ENCODE measurements around the gene SLC15A4. TPM values are rescaled to one million over a fixed set of nuclear protein-coding genes. Genes with fewer than 3 reads are reported as not detected.
A peak's percentile ranks its signal among the peaks of the same experiment; 100 is the strongest.

Gene SLC15A4
- total and polyA plus RNA-seq, 2 of the 13 experiments (the other 11 are each of a cell fraction or from before 2014, with no cell fraction given) = 17.3 to 22.7 TPM

GRCh38 chr12:128823916-128824839, at the start of gene SLC15A4 (continued):
- TF ChIP-seq THAP7 (CRISPR knock-in tag; IDR thresholded peaks at IDR 0.05) (peak; percentile 75; the same call in 1 of the 2 replicates), ZNF121 (CRISPR knock-in tag; IDR thresholded peaks at IDR 0.05) (0 out of 2 replicates have a peak, but pooled peaks have one; percentile 27), ZNF160 (CRISPR knock-in tag; IDR thresholded peaks at IDR 0.05) (peak; percentile 71), MEF2D (CRISPR knock-in tag; IDR thresholded peaks at IDR 0.05) (peak; percentile 44), ZMYM2 (CRISPR knock-in tag; IDR thresholded peaks at IDR 0.05) (peak; percentile 64; the same call in 1 of the 2 replicates), TFDP1 (CRISPR knock-in tag; IDR thresholded peaks at IDR 0.05; ENCODE audit: borderline replicate concordance) (peak; percentile 35; the same call in 1 of the 2 replicates), ZNF891 (CRISPR knock-in tag; IDR thresholded peaks at IDR 0.05) (peak; percentile 37; the same call in 1 of the 2 replicates), FOSL1 (CRISPR knock-in tag; IDR thresholded peaks at IDR 0.05; ENCODE audit: borderline replicate concordance) (no peak), MBNL3 (CRISPR knock-in tag; conservative IDR thresholded peaks at IDR 0.05) (no peak), CREM (IDR thresholded peaks at IDR 0.05) (no peak), CREM (CRISPR knock-in tag; IDR thresholded peaks at IDR 0.05) (0 out of 2 replicates have a peak, but pooled peaks have one; percentile 17), MEIS2 (CRISPR knock-in tag; IDR thresholded peaks at IDR 0.05) (no peak), ZNF629 (CRISPR knock-in tag; conservative IDR thresholded peaks at IDR 0.05) (peak; percentile 30; the same call in 1 of the 2 replicates), RXRA (CRISPR knock-in tag; IDR thresholded peaks at IDR 0.05) (0 out of 2 replicates have a peak, but pooled peaks have one; percentile 53), KMT2B (CRISPR knock-in tag; IDR thresholded peaks at IDR 0.05) (peak; percentile 82), MYC (CRISPR knock-in tag; IDR thresholded peaks at IDR 0.05; ENCODE audit: borderline replicate concordance) (peak; percentile 74), CBX1 (IDR thresholded peaks at IDR 0.05; ENCODE audit: low read depth) (peak; percentile 66), GATAD1 (CRISPR knock-in tag; IDR thresholded peaks at IDR 0.05) (peak; percentile 89), ZNF337 (CRISPR knock-in tag; IDR thresholded peaks at IDR 0.05; ENCODE audit: borderline replicate concordance, low read depth) (0 out of 2 replicates have a peak, but pooled peaks have one; percentile 62), GABPB1 (CRISPR knock-in tag; IDR thresholded peaks at IDR 0.05) (peak; percentile 96), SPEN (CRISPR knock-in tag; IDR thresholded peaks at IDR 0.05; ENCODE audit: low read depth) (peak; percentile 86), ZNF792 (CRISPR knock-in tag; IDR thresholded peaks at IDR 0.05) (peak; percentile 31; the same call in 1 of the 2 replicates), ZNF350 (CRISPR knock-in tag; IDR thresholded peaks at IDR 0.05; ENCODE audit: borderline replicate concordance, low read depth) (peak; percentile 57; the same call in 1 of the 2 replicates), SNAI1 (CRISPR knock-in tag; IDR thresholded peaks at IDR 0.05; ENCODE audit: borderline replicate concordance) (peak; percentile 75; the same call in 1 of the 2 replicates), ZNF7 (CRISPR knock-in tag; IDR thresholded peaks at IDR 0.05) (peak; percentile 32; the same call in 1 of the 2 replicates), NFE2 (CRISPR knock-in tag; IDR thresholded peaks at IDR 0.05) (no peak), MAZ (IDR thresholded peaks at IDR 0.05; ENCODE audit: borderline replicate concordance, low read depth, low read length) (peak; percentile 77; the same call in 1 of the 2 replicates), MAZ (CRISPR knock-in tag; IDR thresholded peaks at IDR 0.05; ENCODE audit: low read depth) (peak; percentile 55; the same call in 1 of the 2 replicates), POLR2G (IDR thresholded peaks at IDR 0.05; ENCODE audit: low read depth, low read length) (peak; percentile 94), ZNF430 (CRISPR knock-in tag; IDR thresholded peaks at IDR 0.05) (peak; percentile 80; the same call in 1 of the 2 replicates), DMAP1 (CRISPR knock-in tag; IDR thresholded peaks at IDR 0.05) (peak; percentile 90)
